ENCODE data around the gene KHDC3L.
"Not testable (repeated sequence)": the region's sequence is repeated elsewhere in the genome, so short reads cannot be mapped to it uniquely, and the experiment has no call there.

Gene KHDC3L

GRCh38 chr6:73371984-73372383 lies 9.5 kb downstream of the KHDC3L start:
- no peak for DNase-seq

- DNase-seq, result no peak
Measured at GRCh38 chr6:73372516-73372915, 10.1 kb downstream of the KHDC3L start.

GRCh38 chr6:73375216-73375615 lies 12.8 kb downstream of the KHDC3L start:
- DNase-seq, result no peak

- DNase-seq, result no peak
Measured at GRCh38 chr6:73377225-73377624, 14.8 kb downstream of the KHDC3L start.

GRCh38 chr6:73381531-73381930 lies 19.1 kb downstream of the KHDC3L start:
- not testable (repeated sequence) for DNase-seq

GRCh38 chr6:73382462-73383113 lies 20.1 kb downstream of the KHDC3L start:
- DNase-seq, result no peak

GRCh38 chr6:73388433-73388799 lies 26.0 kb downstream of the KHDC3L start:
- DNase-seq, result no peak

GRCh38 chr6:73388800-73389512 lies 26.5 kb downstream of the KHDC3L start:
- DNase-seq, result peak; percentile 78

GRCh38 chr6:73389854-73390253 lies 27.4 kb downstream of the KHDC3L start:
- DNase-seq, result no peak

GRCh38 chr6:73391675-73392074 lies 29.2 kb downstream of the KHDC3L start:
- DNase-seq, result no peak

GRCh38 chr6:73392188-73392587 lies 29.7 kb downstream of the KHDC3L start:
- DNase-seq, result not testable (repeated sequence)

GRCh38 chr6:73393278-73393677 lies 30.8 kb downstream of the KHDC3L start:
- no peak for DNase-seq

- DNase-seq, result peak; percentile 62
Measured at GRCh38 chr6:73394577-73395354, 32.3 kb downstream of the KHDC3L start, which contains the start of gene DDX43. Gene DDX43 (plus strand): TSS chr6:73394828. CDS start chr6:73394906, 78 bp downstream.

GRCh38 chr6:73395875-73396274 lies 33.4 kb downstream of the KHDC3L start:
- no peak for DNase-seq

- DNase-seq, result no peak
Measured at GRCh38 chr6:73400656-73401055, 38.2 kb downstream of the KHDC3L start.

- DNase-seq, result no peak
Measured at GRCh38 chr6:73409395-73409794, 46.9 kb downstream of the KHDC3L start.

- DNase-seq, result no peak
Measured at GRCh38 chr6:73413102-73413501, 50.6 kb downstream of the KHDC3L start.

Data from activated CD8-positive, alpha-beta memory T cell treated with anti-CD3 and anti-CD28 coated beads, Interleukin-2, amount 50 U/mL, for 48 hours (primary cell).